ENCODE measurements around the gene MAP3K3.

DNA sequence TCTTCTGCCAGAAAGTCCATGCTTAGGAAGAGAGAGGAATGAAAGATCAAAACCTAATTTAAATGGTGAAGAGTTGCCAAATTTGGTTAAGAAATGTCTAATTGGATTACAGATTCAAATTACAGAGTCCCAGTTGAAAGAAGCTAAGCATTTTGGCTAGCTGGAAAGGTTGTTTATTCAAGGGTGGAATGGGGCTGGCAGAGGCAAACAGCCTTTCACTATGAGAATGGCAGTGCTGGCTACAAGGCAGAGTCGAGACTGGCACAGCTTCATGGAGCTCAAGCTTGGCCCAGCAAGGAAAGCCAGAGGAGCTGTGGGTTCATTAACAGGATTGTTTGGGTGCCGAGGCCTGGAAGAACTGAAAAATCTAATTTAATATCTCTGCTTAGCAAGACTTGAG, 13.6 kb downstream of the MAP3K3 start:
- TF ChIP-seq, protein P1, sequence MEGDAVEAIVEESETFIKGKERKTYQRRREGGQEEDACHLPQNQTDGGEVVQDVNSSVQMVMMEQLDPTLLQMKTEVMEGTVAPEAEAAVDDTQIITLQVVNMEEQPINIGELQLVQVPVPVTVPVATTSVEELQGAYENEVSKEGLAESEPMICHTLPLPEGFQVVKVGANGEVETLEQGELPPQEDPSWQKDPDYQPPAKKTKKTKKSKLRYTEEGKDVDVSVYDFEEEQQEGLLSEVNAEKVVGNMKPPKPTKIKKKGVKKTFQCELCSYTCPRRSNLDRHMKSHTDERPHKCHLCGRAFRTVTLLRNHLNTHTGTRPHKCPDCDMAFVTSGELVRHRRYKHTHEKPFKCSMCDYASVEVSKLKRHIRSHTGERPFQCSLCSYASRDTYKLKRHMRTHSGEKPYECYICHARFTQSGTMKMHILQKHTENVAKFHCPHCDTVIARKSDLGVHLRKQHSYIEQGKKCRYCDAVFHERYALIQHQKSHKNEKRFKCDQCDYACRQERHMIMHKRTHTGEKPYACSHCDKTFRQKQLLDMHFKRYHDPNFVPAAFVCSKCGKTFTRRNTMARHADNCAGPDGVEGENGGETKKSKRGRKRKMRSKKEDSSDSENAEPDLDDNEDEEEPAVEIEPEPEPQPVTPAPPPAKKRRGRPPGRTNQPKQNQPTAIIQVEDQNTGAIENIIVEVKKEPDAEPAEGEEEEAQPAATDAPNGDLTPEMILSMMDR (IDR thresholded peaks at IDR 0.05; ENCODE audit: extremely low read depth in 1 of 2, insufficient read depth in 1 of 2, low read depth in 1 of 2, low read length in 2 of 2), result no peak
- TF ChIP-seq EZH2 (IDR thresholded peaks at IDR 0.05; ENCODE audit: borderline replicate concordance, low read depth, low read length, severe bottlenecking), result no peak
- no peak for TF ChIP-seq JUN (IDR thresholded peaks at IDR 0.05; ENCODE audit: borderline replicate concordance, insufficient read depth, insufficient read length, low read depth)
- TF ChIP-seq POLR2AphosphoS5 (IDR thresholded peaks at IDR 0.05; ENCODE audit: insufficient read depth, low read depth, low read length), result no peak
- TF ChIP-seq, protein P2, sequence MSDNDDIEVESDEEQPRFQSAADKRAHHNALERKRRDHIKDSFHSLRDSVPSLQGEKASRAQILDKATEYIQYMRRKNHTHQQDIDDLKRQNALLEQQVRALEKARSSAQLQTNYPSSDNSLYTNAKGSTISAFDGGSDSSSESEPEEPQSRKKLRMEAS (IDR thresholded peaks at IDR 0.05; ENCODE audit: insufficient read depth, insufficient read length), result no peak
- TF ChIP-seq POLR2A (IDR thresholded peaks at IDR 0.05; ENCODE audit: low read depth, low read length), result no peak
- TF ChIP-seq GATA2 (IDR thresholded peaks at IDR 0.05; ENCODE audit: insufficient read depth, insufficient read length, low read depth, low read length), result no peak
- no peak for TF ChIP-seq FOS (IDR thresholded peaks at IDR 0.05; ENCODE audit: borderline replicate concordance, insufficient read depth, low read length)
- TF ChIP-seq MYC (IDR thresholded peaks at IDR 0.05; ENCODE audit: low read depth, low read length), result no peak
